Sigmoid colon (tissue), 4 donors: ENCODE results near the gene EXOSC9.

Source experiments
- EP300 ChIP-seq, 4 donors: sonication (generic); formaldehyde crosslinking; IDR thresholded peaks; one replicate each; pipeline ENCODE4 v1.6.1; 2017; ENCODE audit warnings: antibody characterized with exemption in 4 of 4
- POLR2AphosphoS5 ChIP-seq, 4 donors: sonication (generic); formaldehyde crosslinking; IDR thresholded peaks; one replicate each; pipeline ENCODE4 v1.6.1; 2017; ENCODE audit warnings: antibody characterized with exemption in 4 of 4
- TF ChIP-seq, protein P1 (sequence below), 4 experiments: fragments of 450-650 bp in 3 of 4; fragments of 200-600 bp in 1 of 4; IDR thresholded peaks; one replicate each; pipeline ENCODE4 v1.5.1; 2016 to 2019; ENCODE audit warnings: antibody characterized with exemption in 4 of 4, mild to moderate bottlenecking in 3 of 4, moderate library complexity in 2 of 4

DNA sequence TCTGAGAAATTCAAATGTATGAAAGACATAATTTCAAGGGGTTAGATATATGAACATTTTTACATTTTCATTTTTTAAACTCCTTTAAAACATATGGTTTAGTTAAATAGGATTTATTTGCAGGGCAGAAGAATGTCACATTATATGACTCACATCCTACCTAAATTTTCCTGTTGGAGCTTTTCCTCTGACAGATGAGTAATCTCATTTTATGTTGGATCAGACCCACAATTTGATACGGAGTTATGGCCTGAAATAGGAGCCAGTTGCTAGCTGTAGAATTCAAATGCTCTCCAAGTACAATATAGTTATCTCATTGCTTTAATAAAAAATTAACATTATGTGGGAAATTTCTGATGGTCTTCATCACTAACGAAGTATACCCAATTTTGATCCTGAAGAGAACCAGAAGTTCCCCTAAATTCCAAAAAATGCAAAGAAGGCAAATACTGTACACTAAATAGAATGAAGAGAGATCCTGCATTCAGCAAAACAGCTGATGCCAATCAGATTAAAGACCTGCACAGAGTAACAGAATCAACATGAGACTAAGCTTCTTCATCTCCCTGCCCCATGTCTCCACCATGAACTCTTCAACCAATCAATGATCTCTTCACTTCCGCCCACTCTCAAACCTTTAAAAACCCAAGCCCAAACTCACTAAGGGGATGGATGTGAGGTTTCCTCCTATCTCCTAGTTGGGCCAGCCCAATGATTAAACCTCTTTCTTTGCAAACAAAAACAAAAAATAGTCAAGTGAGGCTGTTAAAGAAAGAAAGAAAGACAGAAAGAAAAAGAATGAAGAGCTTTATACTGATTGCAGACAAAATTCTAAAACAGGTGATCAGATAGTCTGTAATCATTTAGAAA lies 10.9 kb upstream of the EXOSC9 start:
- TF ChIP-seq EP300 (IDR thresholded peaks at IDR 0.05): no peak
- TF ChIP-seq POLR2AphosphoS5 (IDR thresholded peaks at IDR 0.05): no peak
- TF ChIP-seq, protein P1, sequence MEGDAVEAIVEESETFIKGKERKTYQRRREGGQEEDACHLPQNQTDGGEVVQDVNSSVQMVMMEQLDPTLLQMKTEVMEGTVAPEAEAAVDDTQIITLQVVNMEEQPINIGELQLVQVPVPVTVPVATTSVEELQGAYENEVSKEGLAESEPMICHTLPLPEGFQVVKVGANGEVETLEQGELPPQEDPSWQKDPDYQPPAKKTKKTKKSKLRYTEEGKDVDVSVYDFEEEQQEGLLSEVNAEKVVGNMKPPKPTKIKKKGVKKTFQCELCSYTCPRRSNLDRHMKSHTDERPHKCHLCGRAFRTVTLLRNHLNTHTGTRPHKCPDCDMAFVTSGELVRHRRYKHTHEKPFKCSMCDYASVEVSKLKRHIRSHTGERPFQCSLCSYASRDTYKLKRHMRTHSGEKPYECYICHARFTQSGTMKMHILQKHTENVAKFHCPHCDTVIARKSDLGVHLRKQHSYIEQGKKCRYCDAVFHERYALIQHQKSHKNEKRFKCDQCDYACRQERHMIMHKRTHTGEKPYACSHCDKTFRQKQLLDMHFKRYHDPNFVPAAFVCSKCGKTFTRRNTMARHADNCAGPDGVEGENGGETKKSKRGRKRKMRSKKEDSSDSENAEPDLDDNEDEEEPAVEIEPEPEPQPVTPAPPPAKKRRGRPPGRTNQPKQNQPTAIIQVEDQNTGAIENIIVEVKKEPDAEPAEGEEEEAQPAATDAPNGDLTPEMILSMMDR (IDR thresholded peaks at IDR 0.05): no peak
